ENCODE results near the gene POLR2H.

Gene POLR2H

GRCh38 chr3:184325715-184326369 lies 35.7 kb upstream of the POLR2H start:
- ChIA-PET CTCF (no interaction called here), POLR2A (no interaction called here)
- TF ChIP-seq FOXA1 (IDR thresholded peaks at IDR 0.05), result no peak
- TF ChIP-seq FOXK2 (IDR thresholded peaks at IDR 0.05), result no peak
- TF ChIP-seq LEF1 (IDR thresholded peaks at IDR 0.05; ENCODE audit: borderline replicate concordance), result no peak
- no peak for TF ChIP-seq FOXM1 (IDR thresholded peaks at IDR 0.05; ENCODE audit: borderline replicate concordance)
- TF ChIP-seq CTBP1 (IDR thresholded peaks at IDR 0.05; ENCODE audit: borderline replicate concordance), result no peak
- no peak for TF ChIP-seq TARDBP (IDR thresholded peaks at IDR 0.05)
- no peak for TF ChIP-seq NFRKB (IDR thresholded peaks at IDR 0.05)
- TF ChIP-seq BHLHE40 (IDR thresholded peaks at IDR 0.05; ENCODE audit: borderline replicate concordance), result no peak
- no peak for TF ChIP-seq ZNF384 (IDR thresholded peaks at IDR 0.05)
- TF ChIP-seq SUZ12 (IDR thresholded peaks at IDR 0.05), result no peak
- TF ChIP-seq L3MBTL2 (conservative IDR thresholded peaks at IDR 0.05), result no peak
- TF ChIP-seq HDGF (IDR thresholded peaks at IDR 0.05; ENCODE audit: borderline replicate concordance), result no peak
- TF ChIP-seq, protein P1, sequence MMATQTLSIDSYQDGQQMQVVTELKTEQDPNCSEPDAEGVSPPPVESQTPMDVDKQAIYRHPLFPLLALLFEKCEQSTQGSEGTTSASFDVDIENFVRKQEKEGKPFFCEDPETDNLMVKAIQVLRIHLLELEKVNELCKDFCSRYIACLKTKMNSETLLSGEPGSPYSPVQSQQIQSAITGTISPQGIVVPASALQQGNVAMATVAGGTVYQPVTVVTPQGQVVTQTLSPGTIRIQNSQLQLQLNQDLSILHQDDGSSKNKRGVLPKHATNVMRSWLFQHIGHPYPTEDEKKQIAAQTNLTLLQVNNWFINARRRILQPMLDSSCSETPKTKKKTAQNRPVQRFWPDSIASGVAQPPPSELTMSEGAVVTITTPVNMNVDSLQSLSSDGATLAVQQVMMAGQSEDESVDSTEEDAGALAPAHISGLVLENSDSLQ (IDR thresholded peaks at IDR 0.05), result no peak
- no peak for TF ChIP-seq SP1 (IDR thresholded peaks at IDR 0.05)
- no peak for DNase-seq (ENCODE audit: extremely low spot score)

GRCh38 chr3:184327171-184327570 lies 34.3 kb upstream of the POLR2H start:
- DNase-seq (ENCODE audit: extremely low spot score), result no peak
- no peak for TF ChIP-seq ARNT (IDR thresholded peaks at IDR 0.05)
- no peak for TF ChIP-seq TARDBP (IDR thresholded peaks at IDR 0.05)
- no peak for TF ChIP-seq LEF1 (IDR thresholded peaks at IDR 0.05; ENCODE audit: borderline replicate concordance)
- no peak for TF ChIP-seq SUZ12 (IDR thresholded peaks at IDR 0.05)
- no peak for TF ChIP-seq NFRKB (IDR thresholded peaks at IDR 0.05)
- no peak for TF ChIP-seq L3MBTL2 (conservative IDR thresholded peaks at IDR 0.05)
- no peak for TF ChIP-seq HDGF (IDR thresholded peaks at IDR 0.05; ENCODE audit: borderline replicate concordance)
- no peak for TF ChIP-seq ZNF384 (IDR thresholded peaks at IDR 0.05)
- no peak for TF ChIP-seq SP1 (IDR thresholded peaks at IDR 0.05)
- no peak for TF ChIP-seq BHLHE40 (IDR thresholded peaks at IDR 0.05; ENCODE audit: borderline replicate concordance)
- TF ChIP-seq CTBP1 (IDR thresholded peaks at IDR 0.05; ENCODE audit: borderline replicate concordance), result no peak
- TF ChIP-seq FOXA1 (IDR thresholded peaks at IDR 0.05), result no peak
- no peak for TF ChIP-seq FOXM1 (IDR thresholded peaks at IDR 0.05; ENCODE audit: borderline replicate concordance)
- TF ChIP-seq ELF4 (IDR thresholded peaks at IDR 0.05), result no peak
- no peak for TF ChIP-seq FOXK2 (IDR thresholded peaks at IDR 0.05)
- TF ChIP-seq, protein P1 (IDR thresholded peaks at IDR 0.05), result no peak
- ChIA-PET CTCF (no interaction called here), POLR2A (no interaction called here)

GRCh38 chr3:184328516-184328915 lies 33.0 kb upstream of the POLR2H start:
- TF ChIP-seq, protein P1 (IDR thresholded peaks at IDR 0.05), result no peak
- TF ChIP-seq L3MBTL2 (conservative IDR thresholded peaks at IDR 0.05) (no peak), ZNF384 (IDR thresholded peaks at IDR 0.05) (no peak), FOXA1 (IDR thresholded peaks at IDR 0.05) (no peak), TARDBP (IDR thresholded peaks at IDR 0.05) (no peak), ARNT (IDR thresholded peaks at IDR 0.05) (no peak), SP1 (IDR thresholded peaks at IDR 0.05) (no peak), HDGF (IDR thresholded peaks at IDR 0.05; ENCODE audit: borderline replicate concordance) (no peak), LEF1 (IDR thresholded peaks at IDR 0.05; ENCODE audit: borderline replicate concordance) (no peak), FOXM1 (IDR thresholded peaks at IDR 0.05; ENCODE audit: borderline replicate concordance) (no peak), FOXK2 (IDR thresholded peaks at IDR 0.05) (no peak)
- DNase-seq (ENCODE audit: extremely low spot score), result no peak
- ChIA-PET CTCF (no interaction called here), POLR2A (no interaction called here)

GRCh38 chr3:184332370-184333090 lies 29.0 kb upstream of the POLR2H start:
- ChIA-PET CTCF (no interaction called here), POLR2A (interaction anchor here (0.6 kb wide), 1 partner anchor 29 kb away, joined by 3 read pairs; the partner anchor contains the start of genes CLCN2 and POLR2H)
- no peak for TF ChIP-seq FOXK2 (IDR thresholded peaks at IDR 0.05)
- no peak for TF ChIP-seq FOXA1 (IDR thresholded peaks at IDR 0.05)
- TF ChIP-seq SUZ12 (IDR thresholded peaks at IDR 0.05), result no peak
- no peak for TF ChIP-seq SP1 (IDR thresholded peaks at IDR 0.05)
- TF ChIP-seq LEF1 (IDR thresholded peaks at IDR 0.05; ENCODE audit: borderline replicate concordance), result no peak
- DNase-seq (ENCODE audit: extremely low spot score), result no peak

DNA sequence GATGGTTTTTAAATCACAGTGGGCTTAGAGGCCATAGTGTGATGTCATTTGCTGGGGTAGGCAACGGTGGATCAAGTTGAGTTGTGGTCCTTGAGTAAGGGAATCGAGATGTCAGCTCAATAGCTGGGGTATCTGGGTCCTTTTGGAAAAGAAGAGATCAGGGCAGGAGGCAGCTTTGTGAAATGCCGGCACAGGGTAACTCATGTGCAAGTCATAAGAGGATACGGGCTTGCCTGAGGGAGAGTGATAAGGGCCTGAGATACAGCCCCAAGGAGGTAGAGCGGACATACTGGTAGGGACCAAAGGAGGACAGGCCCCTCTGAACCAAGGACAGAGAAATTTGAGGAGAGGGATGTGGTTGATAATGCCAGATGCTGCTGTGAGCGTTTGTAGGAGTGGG lies 28.3 kb upstream of the POLR2H start:
- TF ChIP-seq ARNT (IDR thresholded peaks at IDR 0.05) (no peak), NFRKB (IDR thresholded peaks at IDR 0.05) (no peak), FOXK2 (IDR thresholded peaks at IDR 0.05) (no peak)
- no peak for DNase-seq (ENCODE audit: extremely low spot score)
- CTCF ChIA-PET, result no interaction called here
- POLR2A ChIA-PET, result interaction anchor here (0.6 kb wide), 1 partner anchor 28 kb away, joined by 3 read pairs; the partner anchor contains the start of genes CLCN2 and POLR2H

DNA sequence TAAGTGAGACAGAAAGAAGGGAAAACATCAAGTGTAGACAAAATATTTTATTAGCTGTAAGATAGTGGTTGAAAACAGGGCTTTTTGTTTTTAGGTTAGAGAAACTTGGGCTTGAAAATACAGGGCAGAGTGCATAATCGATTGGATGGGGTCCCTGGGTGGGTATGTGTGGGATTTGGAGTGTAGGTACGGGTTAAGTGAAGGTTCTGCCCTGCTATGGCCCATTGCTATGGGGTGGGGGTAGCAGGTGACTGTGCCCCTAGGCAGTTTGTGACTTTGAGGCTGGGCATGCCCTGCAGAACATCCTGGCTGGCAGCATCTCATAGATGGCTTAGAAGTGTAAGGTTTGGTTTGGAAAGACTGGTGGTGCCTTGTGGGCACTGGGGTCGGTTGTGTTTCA lies 27.8 kb upstream of the POLR2H start:
- DNase-seq (ENCODE audit: extremely low spot score), result no peak
- no peak for TF ChIP-seq BHLHE40 (IDR thresholded peaks at IDR 0.05; ENCODE audit: borderline replicate concordance)
- no peak for TF ChIP-seq SP1 (IDR thresholded peaks at IDR 0.05)
- no peak for TF ChIP-seq TARDBP (IDR thresholded peaks at IDR 0.05)
- TF ChIP-seq SUZ12 (IDR thresholded peaks at IDR 0.05), result no peak
- no peak for TF ChIP-seq ELF4 (IDR thresholded peaks at IDR 0.05)
- TF ChIP-seq L3MBTL2 (conservative IDR thresholded peaks at IDR 0.05), result no peak
- TF ChIP-seq FOXM1 (IDR thresholded peaks at IDR 0.05; ENCODE audit: borderline replicate concordance), result no peak
- no peak for TF ChIP-seq ARNT (IDR thresholded peaks at IDR 0.05)
- no peak for TF ChIP-seq NFRKB (IDR thresholded peaks at IDR 0.05)
- no peak for TF ChIP-seq ZNF384 (IDR thresholded peaks at IDR 0.05)
- no peak for TF ChIP-seq HDGF (IDR thresholded peaks at IDR 0.05; ENCODE audit: borderline replicate concordance)
- TF ChIP-seq, protein P1 (IDR thresholded peaks at IDR 0.05), result no peak
- TF ChIP-seq LEF1 (IDR thresholded peaks at IDR 0.05; ENCODE audit: borderline replicate concordance), result no peak
- CTCF ChIA-PET, result no interaction called here
- POLR2A ChIA-PET, result no interaction called here

Measured in HEK293T (cell line).